NCI-H187 treated with DMSO at 0.1 percent for 48 hours (cell line): ENCODE results near the gene CSF1R.

Experiments used
- DNase-seq: peaks from one replicate; lab custom pipeline; 2025; lab: John Stamatoyannopoulos, UW

The CSF1R gene

DNA sequence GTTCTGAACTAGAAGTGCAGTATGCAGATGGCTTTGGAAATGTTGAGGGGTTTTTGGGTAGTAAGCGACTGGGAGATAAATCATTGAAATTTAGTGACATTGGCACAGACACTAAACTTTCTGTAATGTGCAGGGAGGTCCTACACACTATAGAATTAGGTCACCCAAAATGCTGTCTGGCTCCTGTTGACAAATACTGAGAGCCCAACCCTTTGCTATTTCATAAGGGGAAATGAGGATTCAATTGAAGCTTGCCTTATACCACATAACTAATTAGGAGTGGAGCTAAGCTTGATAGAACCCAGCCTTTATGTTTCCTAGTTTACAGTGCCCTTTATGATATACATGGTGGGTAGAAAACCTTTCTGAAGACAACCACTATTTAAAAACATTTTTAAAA lies 63.2 kb downstream of the CSF1R start:
- no peak for DNase-seq

- DNase-seq = no peak
Observed at GRCh38 chr5:150022681-150023080, 63.7 kb downstream of the CSF1R start.

- no peak for DNase-seq
Observed at GRCh38 chr5:150022158-150022531, 64.2 kb downstream of the CSF1R start.

DNA sequence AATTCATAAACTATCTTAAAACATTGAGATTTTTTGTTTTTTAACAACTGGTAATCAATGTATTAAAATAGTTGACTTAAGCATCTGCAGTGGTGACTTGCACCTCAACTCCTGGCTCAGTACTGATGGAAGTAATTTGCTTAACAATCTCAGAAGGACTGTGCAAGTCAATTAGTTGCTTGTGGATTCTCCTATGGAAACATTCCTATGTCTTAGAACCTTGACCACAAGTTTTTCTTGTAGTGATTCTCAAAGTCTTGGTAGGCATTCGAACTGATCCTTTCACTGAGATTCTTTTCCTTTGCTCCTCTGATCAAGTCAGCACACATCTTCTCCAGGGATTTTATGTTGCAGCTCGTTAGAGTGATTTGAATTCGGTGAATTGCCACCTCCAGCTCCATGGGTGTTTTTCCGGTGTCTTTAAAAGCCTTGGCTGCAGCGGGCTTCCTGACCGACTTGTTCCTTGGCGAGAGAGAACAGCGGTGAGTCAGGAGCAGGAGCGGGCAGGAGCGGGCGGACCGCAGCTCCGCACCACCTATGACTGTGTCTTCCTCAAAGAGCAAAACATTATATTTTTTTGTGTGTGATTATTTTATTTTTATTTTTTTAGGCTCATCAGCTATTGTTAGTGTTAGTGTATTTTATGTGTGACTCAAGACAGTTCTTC lies 64.7 kb downstream of the CSF1R start:
- DNase-seq = no peak

- no peak for DNase-seq
Observed at GRCh38 chr5:150020249-150020648, 66.1 kb downstream of the CSF1R start.

GRCh38 chr5:150017226-150018005 lies 68.9 kb downstream of the CSF1R start:
- DNase-seq = no peak

DNA sequence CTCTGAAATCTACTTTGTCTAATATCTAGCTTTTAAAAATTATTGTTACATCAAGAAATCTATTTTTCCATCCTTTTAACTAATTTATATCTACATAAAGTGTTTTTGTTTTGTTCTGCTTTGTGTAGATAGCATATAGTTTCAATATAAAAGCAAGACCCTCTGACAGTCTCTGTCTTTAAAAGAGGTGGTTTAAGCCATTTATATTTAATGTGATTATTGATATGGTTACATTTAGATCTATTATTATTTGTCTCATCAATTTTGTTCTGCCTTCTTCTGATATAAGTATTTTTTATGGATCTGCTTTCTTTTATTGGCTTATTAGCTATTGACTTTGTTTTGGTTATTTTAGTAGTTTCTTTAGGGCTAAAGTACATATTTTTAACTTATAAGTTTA lies 69.8 kb downstream of the CSF1R start:
- DNase-seq = no peak

DNA sequence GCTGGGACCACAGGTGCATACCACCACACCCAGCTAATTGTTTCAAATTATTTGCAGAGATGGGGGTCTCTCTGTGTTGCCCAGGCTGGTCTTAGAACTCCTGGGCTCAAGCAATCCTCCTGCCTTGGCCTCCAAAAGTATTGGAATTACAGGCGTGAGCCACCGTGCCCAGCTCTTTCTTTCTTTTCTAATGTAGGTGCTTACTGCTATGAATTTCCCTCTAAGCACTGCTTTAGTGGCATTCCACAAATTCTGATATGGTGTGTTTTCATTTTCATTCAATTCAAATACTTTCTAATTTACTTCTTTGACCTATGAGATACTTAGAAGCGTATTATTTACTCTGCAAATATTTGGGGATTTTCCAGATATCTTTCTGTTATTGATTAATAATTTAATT lies 70.9 kb downstream of the CSF1R start:
- no peak for DNase-seq

DNA sequence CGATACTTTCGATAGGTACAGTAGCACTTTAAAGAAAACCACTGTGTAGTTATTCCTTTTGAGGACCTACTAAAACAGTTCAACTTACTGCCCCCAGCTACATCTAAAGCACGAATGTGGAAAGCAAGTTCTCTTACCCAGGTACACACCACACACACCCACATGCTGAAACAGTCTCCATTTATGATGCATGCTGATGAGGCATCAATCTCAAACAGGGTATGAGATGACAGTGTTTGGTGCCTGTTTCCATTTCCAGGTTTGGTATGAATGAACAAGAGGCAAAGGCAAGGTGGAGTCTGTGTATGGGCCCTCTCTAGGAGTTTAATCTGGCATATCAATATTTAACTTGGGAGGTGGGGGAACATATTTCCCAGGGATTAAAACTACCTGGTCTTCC lies 71.9 kb downstream of the CSF1R start:
- DNase-seq = no peak

- DNase-seq = no peak
Observed at GRCh38 chr5:150013931-150014330, 72.4 kb downstream of the CSF1R start.

DNA sequence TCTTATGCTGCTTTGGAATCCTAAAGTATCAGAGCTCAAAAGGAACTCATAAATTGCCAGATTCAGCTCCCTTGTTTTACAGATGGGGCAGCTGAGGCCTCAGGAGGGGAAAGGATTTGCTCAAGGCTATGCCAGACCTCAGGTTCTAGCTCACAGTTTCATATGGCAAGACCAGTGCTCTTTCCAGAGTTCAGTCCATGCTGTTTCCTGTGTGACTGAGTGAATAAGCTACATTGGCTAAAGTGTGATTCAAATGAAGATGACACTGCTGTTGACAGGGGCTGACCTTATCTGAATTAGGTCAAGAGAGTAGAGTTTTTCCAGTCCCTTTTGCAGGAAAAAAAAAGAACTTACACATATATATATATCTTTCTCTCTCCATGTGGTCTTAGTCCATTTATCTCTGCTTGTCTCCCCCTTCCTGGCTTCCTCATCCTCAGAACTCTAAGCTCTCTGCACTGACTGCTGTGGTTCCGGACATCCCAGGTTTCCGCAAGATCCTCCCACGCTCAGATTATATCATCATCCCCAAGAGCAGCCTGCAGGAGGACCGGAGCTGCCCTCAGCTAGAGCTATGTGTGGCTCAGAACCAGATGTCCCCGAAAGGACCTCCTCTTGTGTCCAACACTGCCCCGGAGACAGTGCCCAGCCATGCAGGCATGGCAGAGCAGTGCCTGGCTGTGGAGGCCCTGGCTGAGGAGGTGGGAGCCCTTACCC lies 76.5 kb downstream of the CSF1R start:
- DNase-seq = no peak

- DNase-seq = no peak
Observed at GRCh38 chr5:150007050-150007449, 79.3 kb downstream of the CSF1R start.

- DNase-seq = no peak
Observed at GRCh38 chr5:150006318-150006717, 80.0 kb downstream of the CSF1R start.
